Measurements from ENCODE around the gene PTPRT. TPM values are rescaled to one million over a fixed set of nuclear protein-coding genes. Genes with fewer than 3 reads are reported as not detected.

Gene PTPRT
- total and polyA plus RNA-seq, 12 donors, result 0.04 to 0.53 (median 0.22) TPM; not detected in 1

DNA sequence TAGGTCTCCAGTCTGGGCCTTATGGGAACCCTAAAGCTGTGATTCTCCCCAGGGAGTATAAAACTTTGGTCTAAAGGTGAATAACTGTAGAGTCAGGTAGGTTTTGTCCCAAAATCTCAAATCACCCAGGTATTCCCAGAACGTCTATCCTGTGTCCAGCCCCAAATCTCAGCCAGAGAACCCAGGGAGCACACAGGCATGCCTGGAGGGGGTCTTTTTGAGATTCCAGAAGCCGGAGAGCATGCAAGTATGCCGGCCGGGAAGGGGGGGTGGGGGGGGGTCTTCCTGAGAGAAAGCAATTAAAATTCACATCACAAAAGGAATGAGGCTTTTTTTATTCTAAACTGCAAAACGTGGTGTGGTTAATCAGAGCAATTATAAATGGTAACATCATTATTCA, 210.0 kb downstream of the PTPRT start:
- Histone ChIP-seq H3K4me3 (no peak overlapping the region), H3K36me3 (no peaks in the 10 kb centered on the region), H3K27ac (no peak overlapping the region), H3K9me3 (no peaks in the 10 kb centered on the region), H3K27me3 (peaks cover 0 to 6% (median 0%) of the 10 kb centered on the region in 7 donors), H3K4me1 (no peaks in the 10 kb centered on the region)
- WGBS, 2 donors, result 15 to 28% methylated on average over 5 of the region's 5 CpGs
- intact Hi-C loops (cut with DNase I), result no loop called here
- DNase-seq, result no peak
- TF ChIP-seq, protein P1, sequence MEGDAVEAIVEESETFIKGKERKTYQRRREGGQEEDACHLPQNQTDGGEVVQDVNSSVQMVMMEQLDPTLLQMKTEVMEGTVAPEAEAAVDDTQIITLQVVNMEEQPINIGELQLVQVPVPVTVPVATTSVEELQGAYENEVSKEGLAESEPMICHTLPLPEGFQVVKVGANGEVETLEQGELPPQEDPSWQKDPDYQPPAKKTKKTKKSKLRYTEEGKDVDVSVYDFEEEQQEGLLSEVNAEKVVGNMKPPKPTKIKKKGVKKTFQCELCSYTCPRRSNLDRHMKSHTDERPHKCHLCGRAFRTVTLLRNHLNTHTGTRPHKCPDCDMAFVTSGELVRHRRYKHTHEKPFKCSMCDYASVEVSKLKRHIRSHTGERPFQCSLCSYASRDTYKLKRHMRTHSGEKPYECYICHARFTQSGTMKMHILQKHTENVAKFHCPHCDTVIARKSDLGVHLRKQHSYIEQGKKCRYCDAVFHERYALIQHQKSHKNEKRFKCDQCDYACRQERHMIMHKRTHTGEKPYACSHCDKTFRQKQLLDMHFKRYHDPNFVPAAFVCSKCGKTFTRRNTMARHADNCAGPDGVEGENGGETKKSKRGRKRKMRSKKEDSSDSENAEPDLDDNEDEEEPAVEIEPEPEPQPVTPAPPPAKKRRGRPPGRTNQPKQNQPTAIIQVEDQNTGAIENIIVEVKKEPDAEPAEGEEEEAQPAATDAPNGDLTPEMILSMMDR (IDR thresholded peaks at IDR 0.05), result no peak
- ATAC-seq, result no peak

DNA sequence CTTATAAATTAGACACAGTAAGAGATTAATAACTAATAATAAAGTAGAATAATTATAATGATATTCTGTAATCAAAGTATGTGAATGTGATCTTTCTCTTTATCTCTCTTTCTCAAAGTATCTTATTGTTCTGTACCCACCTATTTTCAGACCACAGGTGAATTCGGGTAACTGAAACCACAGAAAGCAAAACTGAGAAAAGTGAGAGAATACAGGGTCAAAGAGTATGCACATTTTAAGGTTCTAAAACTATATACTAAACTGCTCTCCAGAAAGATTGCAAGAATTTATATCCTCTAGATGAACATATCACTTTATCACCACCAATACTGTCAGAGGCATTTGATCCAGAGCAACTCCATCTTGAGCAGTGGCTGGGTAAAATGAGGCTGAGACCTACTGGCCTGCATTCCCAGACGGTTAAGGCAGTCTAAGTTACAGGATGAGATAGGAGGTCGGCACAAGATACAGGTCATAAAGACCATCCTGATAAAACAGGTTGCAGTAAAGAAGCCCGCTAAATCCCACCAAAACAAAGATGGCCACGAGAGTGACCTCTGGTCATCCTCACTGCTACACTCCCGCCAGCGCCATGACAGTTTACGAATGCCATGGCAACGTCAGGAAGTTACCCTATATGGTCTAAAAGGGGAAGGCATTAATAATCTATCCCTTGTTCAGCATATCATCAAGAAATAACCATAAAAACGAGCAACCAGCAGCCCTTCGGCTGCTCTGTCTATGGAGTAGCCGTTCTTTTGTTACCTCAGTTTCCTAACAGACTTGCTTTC, 211.3 kb downstream of the PTPRT start:
- 78 to 85% methylated on average over 12 of the region's 12 CpGs for WGBS, 2 donors
- Histone ChIP-seq H3K27me3 (peaks cover 0 to 6% (median 0%) of the 10 kb centered on the region in 7 donors), H3K4me3 (no peak overlapping the region), H3K36me3 (no peaks in the 10 kb centered on the region), H3K4me1 (no peaks in the 10 kb centered on the region), H3K27ac (no peak overlapping the region), H3K9me3 (no peaks in the 10 kb centered on the region)
- TF ChIP-seq, protein P1 (IDR thresholded peaks at IDR 0.05), result no peak
- ATAC-seq (no peak), DNase-seq (no peak)
- intact Hi-C loops (cut with DNase I), result no loop called here

DNA sequence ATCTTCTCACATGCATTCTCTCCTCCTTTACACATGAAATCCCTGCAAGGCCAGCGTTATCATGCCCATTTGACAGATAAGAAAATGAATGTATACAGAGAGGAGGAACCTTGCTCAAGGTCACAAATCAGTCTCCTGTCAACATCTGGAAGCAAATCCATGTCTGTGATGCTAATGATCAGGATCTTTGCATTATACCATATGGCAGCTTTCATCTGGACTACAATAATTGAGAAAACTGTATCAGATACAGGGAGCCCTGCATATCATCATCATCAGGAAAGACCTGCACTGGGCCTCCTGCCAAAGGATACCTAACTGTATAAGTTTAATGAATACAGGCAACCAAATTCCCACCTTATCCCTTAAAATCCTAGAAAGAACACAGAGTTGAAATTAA, 213.7 kb downstream of the PTPRT start:
- H3K4me3 ChIP-seq, result no peak overlapping the region
- WGBS, 2 donors, result 74 to 84% methylated on average over 1 of the region's 1 CpG
- H3K9me3 ChIP-seq, result no peaks in the 10 kb centered on the region
- H3K27me3 ChIP-seq, result peaks cover 0 to 6% (median 0%) of the 10 kb centered on the region in 7 donors
- H3K4me1 ChIP-seq, result no peaks in the 10 kb centered on the region
- H3K36me3 ChIP-seq, result no peaks in the 10 kb centered on the region
- DNase-seq (no peak), ATAC-seq (no peak)
- intact Hi-C loops (cut with DNase I), result no loop called here
- TF ChIP-seq, protein P1 (IDR thresholded peaks at IDR 0.05), result no peak
- H3K27ac ChIP-seq, result no peak overlapping the region

DNA sequence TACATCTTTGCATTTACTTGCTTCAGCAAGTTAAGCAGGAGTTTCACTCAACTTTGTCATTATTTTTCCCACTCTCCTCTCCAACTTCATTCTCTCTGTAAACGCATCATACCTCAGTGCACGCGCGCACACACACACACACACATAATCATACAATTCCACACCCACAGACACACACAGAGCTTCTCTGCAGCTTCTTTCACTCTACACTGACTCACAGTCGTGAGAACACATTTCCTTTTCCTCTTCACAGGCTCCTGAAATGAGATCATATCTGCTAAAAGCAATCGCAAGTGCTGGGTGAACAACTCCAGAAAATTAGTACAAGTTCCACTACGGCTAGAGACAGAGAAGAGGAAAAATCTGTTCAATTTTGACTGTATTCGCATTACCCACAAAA, 215.4 kb downstream of the PTPRT start:
- Histone ChIP-seq H3K4me3 (no peak overlapping the region), H3K4me1 (no peaks in the 10 kb centered on the region), H3K36me3 (no peaks in the 10 kb centered on the region), H3K27me3 (no peaks in the 10 kb centered on the region), H3K9me3 (peaks cover 0 to under 1% (median 0%) of the 10 kb centered on the region in 11 donors), H3K27ac (no peak overlapping the region)
- 65 to 70% methylated on average over 8 of the region's 8 CpGs for whole genome bisulfite sequencing, 2 donors
- DNase-seq (no peak), ATAC-seq (no peak)
- intact Hi-C loops (cut with DNase I), result no loop called here
- TF ChIP-seq, protein P1 (IDR thresholded peaks at IDR 0.05), result no peak

All from heart right ventricle (tissue), 16 donors.